ENCODE measurements around the gene KIF9.
"Not testable (repeated sequence)": the region's sequence is repeated elsewhere in the genome, so short reads cannot be mapped to it uniquely, and the experiment has no call there.

The KIF9 gene

GRCh38 chr3:47251085-47251484, 31.5 kb downstream of the KIF9 start:
- not testable (repeated sequence) for H3K9me3 Mint-ChIP-seq, H3K4me3 Mint-ChIP-seq, H3K36me3 Mint-ChIP-seq

GRCh38 chr3:47250309-47251060, 32.1 kb downstream of the KIF9 start:
- DNase-seq, result no peak
- H3K9me3 Mint-ChIP-seq, result no peaks in the 10 kb centered on the region
- CTCF ChIA-PET, result interaction anchor here (1.0 to 1.2 kb wide), 2 partner anchors 74 to 193 kb away, joined by 3 read pairs; no protein-coding TSS in a partner anchor
- no peak overlapping the region for H3K4me3 Mint-ChIP-seq
- H3K27me3 Mint-ChIP-seq, result no peaks in the 10 kb centered on the region
- H3K27ac Mint-ChIP-seq, result no peak overlapping the region
- H3K36me3 Mint-ChIP-seq, result no peaks in the 10 kb centered on the region
- H3K4me1 Mint-ChIP-seq, result no peaks in the 10 kb centered on the region

More at GRCh38 chr3:47251085-47251484, 31.5 kb downstream of the KIF9 start:
- not testable (repeated sequence) for H3K4me1 Mint-ChIP-seq, H3K27me3 Mint-ChIP-seq, H3K27ac Mint-ChIP-seq, DNase-seq
- CTCF ChIA-PET, result interaction anchor here (1.0 to 1.2 kb wide), 3 partner anchors 26 to 193 kb away, joined by 3 read pairs; no protein-coding TSS in a partner anchor

GRCh38 chr3:47247131-47248064, 35.2 kb downstream of the KIF9 start:
- Mint-ChIP-seq H3K36me3 (no peaks in the 10 kb centered on the region), H3K27me3 (no peaks in the 10 kb centered on the region), H3K4me1 (peaks cover 3% of the 10 kb centered on the region), H3K4me3 (no peak overlapping the region), H3K27ac (no peak overlapping the region), H3K9me3 (no peaks in the 10 kb centered on the region)
- CTCF ChIA-PET, result no interaction called here
- DNase-seq, result no peak

GRCh38 chr3:47245271-47245670, 37.3 kb downstream of the KIF9 start:
- DNase-seq, result no peak
- CTCF ChIA-PET, result no interaction called here
- Mint-ChIP-seq H3K36me3 (no peaks in the 10 kb centered on the region), H3K27ac (no peak overlapping the region), H3K9me3 (no peaks in the 10 kb centered on the region), H3K4me3 (no peak overlapping the region), H3K27me3 (no peaks in the 10 kb centered on the region), H3K4me1 (peaks cover 3% of the 10 kb centered on the region)

- CTCF ChIA-PET, result interaction anchor here (1.0 kb wide), 1 partner anchor 8 kb away, joined by 3 read pairs; no protein-coding TSS in a partner anchor
- no peaks in the 10 kb centered on the region for H3K9me3 Mint-ChIP-seq
- H3K27ac Mint-ChIP-seq, result no peak overlapping the region
- H3K27me3 Mint-ChIP-seq, result no peaks in the 10 kb centered on the region
- no peak for DNase-seq
- no peaks in the 10 kb centered on the region for H3K36me3 Mint-ChIP-seq
- peaks cover 3% of the 10 kb centered on the region for H3K4me1 Mint-ChIP-seq
- H3K4me3 Mint-ChIP-seq, result no peak overlapping the region
Measured at GRCh38 chr3:47244531-47245100, 38.0 kb downstream of the KIF9 start.

GRCh38 chr3:47243419-47244147, 39.0 kb downstream of the KIF9 start:
- Mint-ChIP-seq H3K27me3 (no peaks in the 10 kb centered on the region), H3K27ac (no peak overlapping the region), H3K9me3 (no peaks in the 10 kb centered on the region), H3K4me3 (no peak overlapping the region), H3K4me1 (peaks cover 3% of the 10 kb centered on the region), H3K36me3 (no peaks in the 10 kb centered on the region)
- no peak for DNase-seq
- CTCF ChIA-PET, result interaction anchor here (1.0 kb wide), 1 partner anchor 9 kb away, joined by 3 read pairs; no protein-coding TSS in a partner anchor

- no peaks in the 10 kb centered on the region for H3K36me3 Mint-ChIP-seq
- DNase-seq, result no peak
- no peak overlapping the region for H3K4me3 Mint-ChIP-seq
- H3K27ac Mint-ChIP-seq, result no peak overlapping the region
- H3K9me3 Mint-ChIP-seq, result no peaks in the 10 kb centered on the region
- CTCF ChIA-PET, result no interaction called here
- H3K4me1 Mint-ChIP-seq, result no peaks in the 10 kb centered on the region
- H3K27me3 Mint-ChIP-seq, result no peaks in the 10 kb centered on the region
Measured at GRCh38 chr3:47239929-47240328, 42.7 kb downstream of the KIF9 start.

GRCh38 chr3:47238017-47238416, 44.6 kb downstream of the KIF9 start:
- CTCF ChIA-PET, result no interaction called here

GRCh38 chr3:47228088-47228487, 54.5 kb downstream of the KIF9 start:
- no peaks in the 10 kb centered on the region for H3K4me1 Mint-ChIP-seq
- no peak overlapping the region for H3K27ac Mint-ChIP-seq
- CTCF ChIA-PET, result interaction anchor here (1.4 kb wide), 1 partner anchor 9 kb away, joined by 3 read pairs; no protein-coding TSS in a partner anchor
- no peak overlapping the region for H3K4me3 Mint-ChIP-seq
- H3K9me3 Mint-ChIP-seq, result no peaks in the 10 kb centered on the region
- no peak for DNase-seq
- H3K36me3 Mint-ChIP-seq, result no peaks in the 10 kb centered on the region
- peaks cover 7% of the 10 kb centered on the region for H3K27me3 Mint-ChIP-seq

More at GRCh38 chr3:47238017-47238416, 44.6 kb downstream of the KIF9 start:
- DNase-seq, result no peak
- Mint-ChIP-seq H3K9me3 (no peaks in the 10 kb centered on the region), H3K4me3 (no peak overlapping the region), H3K27ac (no peak overlapping the region), H3K4me1 (no peaks in the 10 kb centered on the region), H3K27me3 (no peaks in the 10 kb centered on the region), H3K36me3 (no peaks in the 10 kb centered on the region)

GRCh38 chr3:47227678-47228077, 54.9 kb downstream of the KIF9 start:
- Mint-ChIP-seq H3K27ac (no peak overlapping the region), H3K4me1 (no peaks in the 10 kb centered on the region)
- DNase-seq, result no peak

GRCh38 chr3:47225310-47225906, 57.2 kb downstream of the KIF9 start:
- no peak for DNase-seq
- H3K27me3 Mint-ChIP-seq, result peaks cover 7% of the 10 kb centered on the region
- no peaks in the 10 kb centered on the region for H3K36me3 Mint-ChIP-seq
- CTCF ChIA-PET, result interaction anchor here (0.6 kb wide), 1 partner anchor 38 kb away, joined by 3 read pairs; no protein-coding TSS in a partner anchor
- H3K27ac Mint-ChIP-seq, result no peak overlapping the region
- no peaks in the 10 kb centered on the region for H3K9me3 Mint-ChIP-seq
- no peak overlapping the region for H3K4me3 Mint-ChIP-seq
- no peaks in the 10 kb centered on the region for H3K4me1 Mint-ChIP-seq

More at GRCh38 chr3:47227678-47228077, 54.9 kb downstream of the KIF9 start:
- CTCF ChIA-PET, result interaction anchor here (1.4 kb wide), 1 partner anchor 10 kb away, joined by 3 read pairs; no protein-coding TSS in a partner anchor
- Mint-ChIP-seq H3K4me3 (no peak overlapping the region), H3K9me3 (no peaks in the 10 kb centered on the region), H3K36me3 (no peaks in the 10 kb centered on the region), H3K27me3 (peaks cover 7% of the 10 kb centered on the region)

- Mint-ChIP-seq H3K4me1 (no peaks in the 10 kb centered on the region), H3K9me3 (no peaks in the 10 kb centered on the region), H3K4me3 (no peak overlapping the region), H3K27me3 (peaks cover 7% of the 10 kb centered on the region), H3K27ac (no peak overlapping the region), H3K36me3 (no peaks in the 10 kb centered on the region)
- no peak for DNase-seq
- CTCF ChIA-PET, result no interaction called here
Measured at GRCh38 chr3:47223755-47224154, 58.8 kb downstream of the KIF9 start.

- H3K9me3 Mint-ChIP-seq, result no peaks in the 10 kb centered on the region
- H3K27me3 Mint-ChIP-seq, result peaks cover 7% of the 10 kb centered on the region
- no peak overlapping the region for H3K4me3 Mint-ChIP-seq
- no peak overlapping the region for H3K27ac Mint-ChIP-seq
- no peaks in the 10 kb centered on the region for H3K4me1 Mint-ChIP-seq
- CTCF ChIA-PET, result no interaction called here
- DNase-seq, result no peak
- H3K36me3 Mint-ChIP-seq, result no peaks in the 10 kb centered on the region
Measured at GRCh38 chr3:47221798-47222197, 60.8 kb downstream of the KIF9 start.
